Middle frontal gyrus (tissue), 1 donor: ENCODE results near the gene STAT1.

Experiments
- DNase-seq: peaks from one replicate; pipeline ENCODE4 v3.0.0-alpha.2; 2015; ENCODE audit warnings: low spot score; ENCODE audit errors: extremely low spot score

Gene STAT1

GRCh38 chr2:191013932-191014652 is at the start of gene STAT1:
STAT1 (minus strand) TSS chr2:191014171; CDS start chr2:191010003, 4,168 bp downstream.
- peak; percentile 84 for DNase-seq

GRCh38 chr2:191063584-191063983 is 49.6 kb upstream of the STAT1 start:
- DNase-seq = no peak

GRCh38 chr2:191061381-191061980 is 47.5 kb upstream of the STAT1 start:
- no peak for DNase-seq

GRCh38 chr2:191059308-191059707 is 45.3 kb upstream of the STAT1 start:
- no peak for DNase-seq

GRCh38 chr2:191056228-191056627 is 42.3 kb upstream of the STAT1 start:
- DNase-seq = no peak

- no peak for DNase-seq
Measured at GRCh38 chr2:191053256-191053655, 39.3 kb upstream of the STAT1 start.

GRCh38 chr2:191051825-191052778 is 38.1 kb upstream of the STAT1 start:
- peak; percentile 37 for DNase-seq

GRCh38 chr2:191051177-191051576 is 37.2 kb upstream of the STAT1 start:
- no peak for DNase-seq

- no peak for DNase-seq
Measured at GRCh38 chr2:191050640-191050987, 36.6 kb upstream of the STAT1 start.

GRCh38 chr2:191049728-191050639 is 36.0 kb upstream of the STAT1 start:
- no peak for DNase-seq

- no peak for DNase-seq
Measured at GRCh38 chr2:191048073-191048472, 34.1 kb upstream of the STAT1 start.

- no peak for DNase-seq
Measured at GRCh38 chr2:191045141-191045540, 31.2 kb upstream of the STAT1 start.

GRCh38 chr2:191043438-191043837 is 29.5 kb upstream of the STAT1 start:
- DNase-seq = no peak

GRCh38 chr2:191041418-191042161 is 27.6 kb upstream of the STAT1 start:
- DNase-seq = no peak

GRCh38 chr2:191039616-191040015 is 25.6 kb upstream of the STAT1 start:
- no peak for DNase-seq

- no peak for DNase-seq
Measured at GRCh38 chr2:191038741-191039140, 24.8 kb upstream of the STAT1 start.

- DNase-seq = no peak
Measured at GRCh38 chr2:191038241-191038725, 24.3 kb upstream of the STAT1 start.

- no peak for DNase-seq
Measured at GRCh38 chr2:191037351-191037750, 23.4 kb upstream of the STAT1 start.

GRCh38 chr2:191036363-191036762 is 22.4 kb upstream of the STAT1 start:
- DNase-seq = no peak
